HepG2 (cell line): ENCODE data around the gene SLC29A1. TPM values are rescaled to one million over a fixed set of nuclear protein-coding genes. Genes with fewer than 3 reads are reported as not detected.
A peak's percentile ranks its signal among the peaks of the same experiment; 100 is the strongest.

ENCODE experiments used
- ATAC-seq: fragments of 200-7000 bp; cut with Tn5 transposase; 3 replicates; pipeline ENCODE4 v1.9.1; 2020; ENCODE audit warnings: mild to moderate bottlenecking, moderate library complexity
- BruUV-seq: library from RNA; stranded (reverse); fragments of 400-500 nt; replicated peaks from 2 replicates; lab custom pipeline; 2021; lab: Mats Ljungman, UMichigan
- CTCF ChIA-PET: fragments of 300-600 bp; formaldehyde crosslinking; extraction: SDS; loops from one replicate; lab custom pipeline; 2021; ENCODE audit warnings: low total read pairs, inconsistent platforms, low intra/inter-chr PET ratio; lab: Yijun Ruan, JAX
- POLR2A ChIA-PET: fragments of 350-600 bp; sonication (Branson Sonifier 250); formaldehyde crosslinking; loops from one replicate; lab custom pipeline; 2020; ENCODE audit warnings: antibody characterized with exemption, inconsistent platforms; lab: Yijun Ruan, JAX
- DNase-seq: peaks from one replicate; pipeline ENCODE4 v3.0.0-alpha.2; 2015; ENCODE audit warnings: low spot score
- FAIRE-seq: peaks from 3 replicates; lab custom pipeline; 2011; peaks lifted over from hg19 to GRCh38; lab: Jason Lieb, UNC
- H2AFZ ChIP-seq: one replicate; pipeline ENCODE4 v1.6.1; 2011; ENCODE audit warnings: low read length, inconsistent platforms
- H3K27ac ChIP-seq: fragments of 300-600 bp; 3 replicates; pipeline ENCODE4 v1.8.0; 2011; ENCODE audit warnings: mixed run types, mild to moderate bottlenecking, mixed read lengths, low read length, inconsistent platforms; ENCODE audit not compliant: insufficient read depth; ENCODE audit errors: extremely low read length
- H3K27me3 ChIP-seq, 2 experiments: fragments of 200-600 bp in 1 of 2; 2 replicates in 1 of 2; 3 replicates in 1 of 2; pipeline versions ENCODE4 v1.6.0 to v1.8.0; 2011; ENCODE audit warnings: low read length in 2 of 2, mild to moderate bottlenecking in 2 of 2, moderate library complexity in 2 of 2, inconsistent platforms in 1 of 2; ENCODE audit not compliant: insufficient read depth in 2 of 2, control insufficient read depth in 1 of 2
- H3K36me3 ChIP-seq, 2 experiments: fragments of 200-600 bp in 1 of 2; replicated peaks in 1 of 2; 2 replicates in 1 of 2; 3 replicates in 1 of 2; pipeline versions ENCODE4 v1.5.1 to v1.8.0; 2011; ENCODE audit warnings: low read length in 2 of 2, inconsistent platforms in 1 of 2; ENCODE audit not compliant: insufficient read depth in 2 of 2, control insufficient read depth in 1 of 2
- H3K4me1 ChIP-seq: 2 replicates; pipeline ENCODE4 v1.5.1; 2012; ENCODE audit warnings: low read length, inconsistent platforms; ENCODE audit not compliant: insufficient read depth
- H3K4me2 ChIP-seq: 2 replicates; pipeline ENCODE4 v1.6.0; 2011; ENCODE audit warnings: low read depth, low read length, inconsistent platforms
- H3K4me3 ChIP-seq, 3 experiments: fragments of 200-600 bp in 1 of 3; sonication (generic), shearing (Covaris generic) in 1 of 3; replicated peaks in 1 of 3; 2 replicates each; pipeline ENCODE4 v1.5.1; 2011 to 2016; ENCODE audit warnings: low read length in 3 of 3, inconsistent platforms in 2 of 3, low read depth in 2 of 3, mild to moderate bottlenecking in 2 of 3, control low read depth in 1 of 3, mixed read lengths in 1 of 3; ENCODE audit not compliant: insufficient read depth in 1 of 3
- H3K79me2 ChIP-seq: one replicate; pipeline ENCODE4 v1.6.1; 2011; ENCODE audit warnings: low read length, inconsistent platforms; ENCODE audit not compliant: insufficient read depth
- H3K9ac ChIP-seq: 2 replicates; pipeline ENCODE4 v1.6.0; 2011; ENCODE audit warnings: mild to moderate bottlenecking, low read depth, low read length, inconsistent platforms; ENCODE audit not compliant: insufficient read depth
- H3K9me3 ChIP-seq: 2 replicates; pipeline ENCODE4 v1.5.1; 2012; ENCODE audit warnings: mild to moderate bottlenecking, low read length
- H4K20me1 ChIP-seq: 2 replicates; pipeline ENCODE4 v1.6.0; 2011; ENCODE audit warnings: inconsistent platforms, mild to moderate bottlenecking, low read length, moderate library complexity; ENCODE audit not compliant: insufficient read depth
- CBFB ChIP-seq: sonication (generic); formaldehyde crosslinking; IDR thresholded peaks from 2 replicates; pipeline ENCODE4 v1.4.0; 2020; ENCODE audit warnings: missing genetic modification reagents
- MEIS1 ChIP-seq: sonication (generic); formaldehyde crosslinking; IDR thresholded peaks from 2 replicates; pipeline ENCODE4 v1.9.0; 2021; ENCODE audit warnings: mild to moderate bottlenecking, missing genetic modification reagents, moderate library complexity, borderline replicate concordance
- MIXL1 ChIP-seq: IDR thresholded peaks from 2 replicates; pipeline ENCODE4 v1.6.1; 2016
- MTA3 ChIP-seq: sonication (generic); formaldehyde crosslinking; IDR thresholded peaks from 2 replicates; pipeline ENCODE4 v1.4.0; 2020; ENCODE audit warnings: missing genetic modification reagents
- POLR2A ChIP-seq, 2 experiments: IDR thresholded peaks; 2 replicates each; pipeline ENCODE4 v1.6.1; 2011; ENCODE audit warnings: low read depth in 2 of 2, low read length in 2 of 2, mild to moderate bottlenecking in 1 of 2, moderate library complexity in 1 of 2; ENCODE audit not compliant: insufficient read depth in 1 of 2
- SP5 ChIP-seq: IDR thresholded peaks from 2 replicates; pipeline ENCODE4 v1.6.1; 2016; ENCODE audit warnings: low read depth, borderline replicate concordance
- ZMYM4 ChIP-seq: sonication (generic); formaldehyde crosslinking; IDR thresholded peaks from 2 replicates; pipeline ENCODE4 v1.8.1; 2023; ENCODE audit warnings: mild to moderate bottlenecking, missing genetic modification reagents
- ZSCAN25 ChIP-seq: sonication (generic); formaldehyde crosslinking; IDR thresholded peaks from 2 replicates; pipeline ENCODE4 v1.8.0; 2022; ENCODE audit warnings: mild to moderate bottlenecking, missing genetic modification reagents
- WGBS: methylation state at CpG from one replicate; pipeline ENCODE4 v1.1.6; 2017; ENCODE audit warnings: low lambda C conversion rate; 5-methylcytosine and 5-hydroxymethylcytosine counted together
- in situ Hi-C: cut with HindIII; loops from 2 replicates; pipeline ENCODE4 v1.10.0; 2017; ENCODE audit warnings: low pct_unique_long_range_greater_than_20kb; ENCODE audit not compliant: extremely low pct_ligation_motif_present
- intact Hi-C: fragments of 100-400 bp; cut with micrococcal nuclease; formaldehyde crosslinking; loops from one replicate; pipeline ENCODE4 v1.10.0; 2022; ENCODE audit not compliant: unreplicated experiment
- polyA plus RNA-seq, 8 experiments: library from polyadenylated mRNA; depleted of rRNA in 3 of 8; stranded (reverse) in 7 of 8; unstranded in 1 of 8; fragments of >200 nt; fragmentation: Illumina TruSeq in 4 of 8; extraction: Trizol in 4 of 8; gene quantifications; 2 replicates each; pipeline versions ENCODE4 v1.2.1 to v1.2.3, GENCODE V29; 2011 to 2016; ENCODE audit warnings: low read depth in 4 of 8, missing spikeins in 1 of 8, mixed read lengths in 1 of 8; ENCODE audit not compliant: insufficient read depth in 1 of 8
- total RNA-seq, 5 experiments: library from RNA; depleted of rRNA; stranded (reverse); fragments of >200 nt; fragmentation: Illumina TruSeq; extraction: Trizol; gene quantifications; 2 replicates each; pipeline ENCODE4 v1.2.3, GENCODE V29; 2016; ENCODE audit warnings: low read depth in 1 of 5
- TF ChIP-seq, protein P1 (sequence below): sonication (generic); formaldehyde crosslinking; IDR thresholded peaks from 2 replicates; pipeline ENCODE4 v1.8.1; 2023; ENCODE audit warnings: mild to moderate bottlenecking, moderate library complexity, missing genetic modification reagents

SLC29A1 gene
- total and polyA plus RNA-seq, 2 of the 13 experiments (the other 11 are each of a cell fraction or from before 2014, with no cell fraction given) = 43.2 to 106 TPM

DNA sequence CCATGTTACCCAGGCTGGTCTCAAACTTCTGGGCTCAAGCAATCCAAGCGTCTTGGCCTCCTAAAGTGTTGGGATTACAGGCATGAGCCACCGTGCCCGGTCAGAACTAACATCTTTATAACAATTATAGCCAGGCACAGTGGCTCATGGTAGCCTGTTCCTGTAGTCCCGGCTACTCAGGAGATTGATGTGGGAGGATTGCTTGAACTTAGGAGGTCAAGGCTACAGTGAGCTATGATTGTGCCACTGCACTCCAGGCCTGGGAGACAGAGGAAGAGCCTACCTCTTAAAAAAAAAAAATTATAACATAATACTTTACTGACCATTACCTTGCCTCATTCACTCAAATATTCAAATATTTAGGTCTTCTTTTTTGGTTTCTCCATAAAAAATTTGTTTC is 23.5 kb upstream of the SLC29A1 start:
- ChIA-PET POLR2A (interaction anchor here (1.6 kb wide), 1 partner anchor 7 kb away, joined by 6 read pairs; no protein-coding TSS in a partner anchor), CTCF (no interaction called here)
- no peak for FAIRE-seq
- WGBS = 36% methylated on average over 4 of the region's 4 CpGs
- no TSS peak for BruUV-seq
- intact Hi-C loops = no loop called here
- no peak overlapping the region for H3K27ac ChIP-seq
- H3K9me3 ChIP-seq = no peaks in the 10 kb centered on the region
- TF ChIP-seq POLR2A (IDR thresholded peaks at IDR 0.05; ENCODE audit: insufficient read depth in 1 of 2, low read depth in 2 of 2, low read length in 2 of 2) = no peak
- no peak for TF ChIP-seq ZMYM4 (CRISPR knock-in tag)
- no peak for TF ChIP-seq MIXL1 (CRISPR knock-in tag)
- TF ChIP-seq CBFB (CRISPR knock-in tag) = no peak
- no peak for TF ChIP-seq MEIS1
- no peak for ATAC-seq
- H3K27me3 ChIP-seq = no peaks in the 10 kb centered on the region; a peak in 1 of 5 replicates
- in situ Hi-C loops = no loop called here
- H3K4me2 ChIP-seq = no peak overlapping the region
- H3K79me2 ChIP-seq = no peaks in the 10 kb centered on the region
- H3K4me3 ChIP-seq = no peak overlapping the region
- no peak overlapping the region for H3K9ac ChIP-seq
- no peak overlapping the region for H2AFZ ChIP-seq
- H4K20me1 ChIP-seq = no peaks in the 10 kb centered on the region
- H3K36me3 ChIP-seq = no peaks in the 10 kb centered on the region
- DNase-seq = no peak
- H3K4me1 ChIP-seq = peaks cover 59% of the 10 kb centered on the region

DNA sequence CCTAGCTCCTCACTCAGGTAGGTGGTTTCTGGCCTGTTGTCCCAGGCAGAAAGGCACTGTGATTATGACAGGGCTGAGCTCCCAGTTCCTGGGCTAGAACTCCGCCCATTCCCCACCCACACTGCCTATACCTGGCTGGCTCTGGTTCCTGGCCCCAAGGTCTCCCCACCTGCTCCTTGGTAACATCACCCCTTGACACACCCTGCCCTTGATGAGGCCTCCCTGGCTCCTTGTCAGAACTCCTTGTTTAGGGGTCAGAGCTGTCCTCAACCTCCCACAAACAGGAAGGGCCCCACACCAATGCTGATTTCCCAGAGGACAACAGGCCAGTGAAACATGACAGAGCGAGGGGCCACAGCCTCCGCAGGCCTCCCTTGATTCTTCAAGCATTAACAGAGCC is 22.2 kb upstream of the SLC29A1 start:
- Histone ChIP-seq H3K4me1 (peaks cover 63% of the 10 kb centered on the region), H3K27ac (no peak overlapping the region), H3K9me3 (no peaks in the 10 kb centered on the region), H3K27me3 (no peaks in the 10 kb centered on the region; a peak in 2 of 5 replicates), H4K20me1 (no peaks in the 10 kb centered on the region), H3K79me2 (no peaks in the 10 kb centered on the region), H3K4me2 (no peak overlapping the region), H3K36me3 (no peaks in the 10 kb centered on the region), H2AFZ (no peak overlapping the region), H3K9ac (no peak overlapping the region), H3K4me3 (no peak overlapping the region)
- peak; percentile 53 for ATAC-seq
- intact Hi-C loops = no loop called here
- BruUV-seq = no TSS peak
- CTCF ChIA-PET = no interaction called here
- DNase-seq = no peak
- in situ Hi-C loops = no loop called here
- WGBS = 63% methylated on average over 3 of the region's 3 CpGs
- POLR2A ChIA-PET = interaction anchor here (1.5 to 1.6 kb wide), 2 partner anchors 9 to 22 kb away, joined by 3 to 6 read pairs; partner anchors contain the start of gene SLC29A1
- no peak for TF ChIP-seq ZSCAN25 (CRISPR knock-in tag)
- no peak for TF ChIP-seq MTA3 (CRISPR knock-in tag)
- TF ChIP-seq, protein P1, sequence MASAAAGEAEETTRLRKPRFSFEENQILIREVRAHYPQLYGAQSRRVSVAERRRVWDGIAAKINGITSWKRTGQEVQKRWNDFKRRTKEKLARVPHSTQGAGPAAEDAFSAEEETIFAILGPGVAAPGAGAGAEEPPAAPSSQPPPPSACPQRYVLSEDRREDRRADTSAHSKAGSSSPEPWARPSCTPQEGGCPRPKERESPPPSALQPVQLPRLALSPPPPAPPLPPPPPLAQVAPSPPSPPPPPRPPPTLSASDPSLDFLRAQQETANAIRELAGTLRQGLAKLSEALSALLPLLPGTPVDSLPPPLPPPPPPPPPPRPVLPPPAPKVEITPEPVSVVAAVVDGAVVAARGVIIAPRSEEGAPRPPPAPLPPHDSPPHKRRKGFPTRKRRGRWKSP (CRISPR knock-in tag) = no peak
- peak; percentile 21; the same call in 1 of the 2 replicates for TF ChIP-seq SP5 (CRISPR knock-in tag)
- no peak for FAIRE-seq
